Kidney epithelial cell (primary cell): ENCODE results near the gene EXT2. TPM values are rescaled to one million over a fixed set of nuclear protein-coding genes. Genes with fewer than 3 reads are reported as not detected.
A peak's percentile ranks its signal among the peaks of the same experiment; 100 is the strongest.

ENCODE experiments used
- DNase-seq: peaks from one replicate; pipeline ENCODE4 v3.0.0-alpha.2; 2010; ENCODE audit warnings: low read depth
- H3K27me3 ChIP-seq: 2 replicates; pipeline ENCODE4 v1.6.0; 2011; ENCODE audit warnings: low read length; ENCODE audit not compliant: control insufficient read depth, insufficient read depth
- H3K36me3 ChIP-seq: 2 replicates; pipeline ENCODE4 v1.5.1; 2011; ENCODE audit warnings: low read length; ENCODE audit not compliant: control insufficient read depth, insufficient read depth
- H3K4me3 ChIP-seq: 2 replicates; pipeline ENCODE4 v1.5.1; 2011; ENCODE audit warnings: low read depth, mild to moderate bottlenecking, control low read depth, low read length
- total RNA-seq: library from RNA; depleted of rRNA; stranded (reverse); fragments of >200 nt; gene quantifications from 2 replicates; pipeline ENCODE4 v1.2.3, GENCODE V29; 2015
- TF ChIP-seq, protein P1 (sequence below): IDR thresholded peaks from 2 replicates; pipeline ENCODE4 v1.5.1; 2011; ENCODE audit warnings: mild to moderate bottlenecking, moderate library complexity, low read length, control low read depth, inconsistent platforms; ENCODE audit not compliant: insufficient read depth, poor library complexity, severe bottlenecking

EXT2 gene
- total RNA-seq, 1 donor from 2014 or later, result 83.5 TPM

DNA sequence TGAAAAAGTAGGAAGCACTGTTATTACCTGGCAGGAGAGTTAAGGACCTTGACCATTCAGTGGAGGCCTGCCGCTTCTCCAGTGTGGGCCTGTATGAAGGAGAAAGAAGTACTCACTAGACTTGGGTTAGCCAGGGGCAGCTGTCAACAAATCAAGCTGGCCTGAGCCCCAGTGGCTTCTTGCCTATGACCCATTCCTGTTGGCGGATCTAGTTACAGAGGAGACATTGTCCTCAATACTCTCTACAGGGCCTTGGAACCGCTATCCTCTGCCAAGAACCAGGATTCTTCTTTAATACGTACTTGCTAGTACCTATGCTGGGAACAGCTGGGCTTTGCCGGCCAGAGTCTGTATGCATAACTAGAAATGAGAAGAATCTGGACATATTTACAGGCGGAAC lies 146.4 kb downstream of the EXT2 start:
- Histone ChIP-seq H3K27me3 (no peaks in the 10 kb centered on the region), H3K36me3 (no peaks in the 10 kb centered on the region), H3K4me3 (no peak overlapping the region)
- DNase-seq, result no peak
- TF ChIP-seq, protein P1, sequence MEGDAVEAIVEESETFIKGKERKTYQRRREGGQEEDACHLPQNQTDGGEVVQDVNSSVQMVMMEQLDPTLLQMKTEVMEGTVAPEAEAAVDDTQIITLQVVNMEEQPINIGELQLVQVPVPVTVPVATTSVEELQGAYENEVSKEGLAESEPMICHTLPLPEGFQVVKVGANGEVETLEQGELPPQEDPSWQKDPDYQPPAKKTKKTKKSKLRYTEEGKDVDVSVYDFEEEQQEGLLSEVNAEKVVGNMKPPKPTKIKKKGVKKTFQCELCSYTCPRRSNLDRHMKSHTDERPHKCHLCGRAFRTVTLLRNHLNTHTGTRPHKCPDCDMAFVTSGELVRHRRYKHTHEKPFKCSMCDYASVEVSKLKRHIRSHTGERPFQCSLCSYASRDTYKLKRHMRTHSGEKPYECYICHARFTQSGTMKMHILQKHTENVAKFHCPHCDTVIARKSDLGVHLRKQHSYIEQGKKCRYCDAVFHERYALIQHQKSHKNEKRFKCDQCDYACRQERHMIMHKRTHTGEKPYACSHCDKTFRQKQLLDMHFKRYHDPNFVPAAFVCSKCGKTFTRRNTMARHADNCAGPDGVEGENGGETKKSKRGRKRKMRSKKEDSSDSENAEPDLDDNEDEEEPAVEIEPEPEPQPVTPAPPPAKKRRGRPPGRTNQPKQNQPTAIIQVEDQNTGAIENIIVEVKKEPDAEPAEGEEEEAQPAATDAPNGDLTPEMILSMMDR, result no peak

- DNase-seq, result no peak
- Histone ChIP-seq H3K4me3 (no peak overlapping the region), H3K36me3 (no peaks in the 10 kb centered on the region), H3K27me3 (no peaks in the 10 kb centered on the region)
- TF ChIP-seq, protein P1, result no peak
Measured at GRCh38 chr11:44243086-44243485, 147.6 kb downstream of the EXT2 start.

DNA sequence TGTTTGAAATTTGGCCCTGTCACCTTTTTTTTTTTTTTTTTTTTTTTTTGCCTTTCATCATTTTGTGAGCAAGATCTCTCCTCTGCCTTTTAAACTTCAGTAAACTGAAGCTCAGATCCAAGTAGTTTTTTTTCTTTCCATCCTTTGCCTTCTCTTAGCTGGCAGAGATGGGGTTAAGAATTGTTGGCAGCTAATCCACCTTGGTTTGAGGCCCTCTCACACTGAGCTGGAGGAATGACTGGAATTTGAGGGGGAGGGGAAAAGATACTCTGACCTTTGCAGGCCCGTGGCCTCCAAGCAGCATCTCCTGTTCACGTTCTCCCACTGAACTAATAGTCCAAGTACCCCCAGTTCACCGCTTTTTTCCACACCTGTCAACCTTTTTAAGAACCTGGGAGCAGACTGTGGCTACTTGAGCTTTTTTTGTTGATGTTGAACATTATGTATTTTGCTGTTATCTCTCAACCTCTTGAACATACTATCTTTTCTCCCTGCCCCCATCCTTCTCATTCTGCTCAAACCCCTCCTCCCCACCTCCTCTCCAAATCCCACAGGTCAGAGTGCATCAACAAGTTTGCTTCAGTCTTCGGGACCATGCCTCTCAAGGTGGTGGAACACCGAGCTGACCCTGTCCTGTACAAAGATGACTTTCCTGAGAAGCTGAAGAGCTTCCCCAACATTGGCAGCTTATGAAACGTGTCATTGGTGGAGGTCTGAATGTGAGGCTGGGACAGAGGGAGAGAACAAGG lies 148.3 kb downstream of the EXT2 start:
- TF ChIP-seq, protein P1, result no peak
- no peaks in the 10 kb centered on the region for H3K36me3 ChIP-seq
- H3K4me3 ChIP-seq, result no peak overlapping the region
- H3K27me3 ChIP-seq, result no peaks in the 10 kb centered on the region
- peak; percentile 29 for DNase-seq

DNA sequence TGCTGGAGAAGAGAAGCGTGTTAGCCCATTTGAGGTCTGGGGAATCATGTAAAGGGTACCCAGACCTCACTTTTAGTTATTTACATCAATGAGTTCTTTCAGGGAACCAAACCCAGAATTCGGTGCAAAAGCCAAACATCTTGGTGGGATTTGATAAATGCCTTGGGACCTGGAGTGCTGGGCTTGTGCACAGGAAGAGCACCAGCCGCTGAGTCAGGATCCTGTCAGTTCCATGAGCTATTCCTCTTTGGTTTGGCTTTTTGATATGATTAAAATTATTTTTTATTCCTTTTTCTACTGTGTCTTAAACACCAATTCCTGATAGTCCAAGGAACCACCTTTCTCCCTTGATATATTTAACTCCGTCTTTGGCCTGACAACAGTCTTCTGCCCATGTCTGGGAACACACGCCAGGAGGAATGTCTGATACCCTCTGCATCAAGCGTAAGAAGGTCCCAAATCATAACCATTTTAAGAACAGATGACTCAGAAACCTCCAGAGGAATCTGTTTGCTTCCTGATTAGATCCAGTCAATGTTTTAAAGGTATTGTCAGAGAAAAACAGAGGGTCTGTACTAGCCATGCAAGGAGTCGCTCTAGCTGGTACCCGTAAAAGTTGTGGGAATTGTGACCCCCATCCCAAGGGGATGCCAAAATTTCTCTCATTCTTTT lies 149.3 kb downstream of the EXT2 start:
- Histone ChIP-seq H3K4me3 (no peak overlapping the region), H3K36me3 (no peaks in the 10 kb centered on the region), H3K27me3 (no peaks in the 10 kb centered on the region)
- TF ChIP-seq, protein P1, result no peak
- DNase-seq, result no peak

DNA sequence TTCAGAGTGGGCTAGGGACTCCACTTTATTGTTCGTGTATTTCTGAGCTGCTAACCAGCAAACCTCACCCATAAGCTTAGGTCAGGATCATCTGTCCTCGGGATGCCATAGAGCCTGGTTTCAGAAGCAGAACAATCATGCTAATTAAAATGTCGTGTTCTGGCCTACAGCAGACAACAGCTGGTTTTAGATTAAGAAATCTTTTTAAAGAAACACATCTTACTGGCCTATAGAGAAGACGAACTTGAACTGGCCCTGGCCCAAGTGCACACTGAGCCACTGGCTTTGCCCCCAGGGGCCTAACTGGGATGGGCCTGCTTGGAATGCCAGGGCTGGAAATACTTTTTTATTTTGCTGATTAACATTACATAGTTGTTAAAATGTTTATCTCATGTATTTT lies 151.2 kb downstream of the EXT2 start:
- Histone ChIP-seq H3K27me3 (no peaks in the 10 kb centered on the region), H3K4me3 (no peak overlapping the region), H3K36me3 (no peaks in the 10 kb centered on the region)
- TF ChIP-seq, protein P1, result no peak
- no peak for DNase-seq
